ENCODE data around the gene MYOF. TPM values are rescaled to one million over a fixed set of nuclear protein-coding genes. Genes with fewer than 3 reads are reported as not detected.
A peak's percentile ranks its signal among the peaks of the same experiment; 100 is the strongest.

MYOF gene
- total and polyA plus RNA-seq, 2 of the 8 experiments (the other 6 are each of a cell fraction or from before 2014, with no cell fraction given): 0.98 to 2.3 TPM

DNA sequence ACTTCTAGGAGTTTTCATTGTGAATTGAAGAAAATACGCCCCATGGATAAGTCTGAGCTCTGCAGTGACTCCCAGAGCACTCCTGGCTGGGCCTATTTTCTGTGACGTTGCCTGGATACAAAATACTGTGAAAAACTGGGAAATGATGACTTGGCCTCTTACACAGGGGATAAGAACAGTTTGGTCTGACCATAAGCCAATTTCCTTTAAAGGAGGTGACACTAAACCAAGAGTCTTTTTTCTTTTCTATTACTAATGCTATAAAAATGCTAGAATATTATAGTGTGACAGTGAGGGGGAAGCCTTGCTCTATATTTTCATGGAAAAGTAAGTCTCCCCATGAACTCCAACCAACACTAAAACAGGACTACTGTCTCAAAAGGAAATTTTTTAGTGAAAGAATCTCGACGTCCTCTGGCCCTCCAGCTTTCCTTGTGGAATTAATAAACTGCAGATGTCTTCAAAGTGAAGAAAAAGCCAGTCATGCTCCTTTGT, 45.5 kb downstream of the MYOF start:
- H2BK120ac ChIP-seq (replicated peaks; ENCODE audit: low read depth, low read length): peak overlapping the region; percentile 18
- no peak overlapping the region for H3K56ac ChIP-seq (replicated peaks; ENCODE audit: insufficient read length, low read depth, low read length)
- H3K4me1 ChIP-seq (replicated peaks in 1 of 4; ENCODE audit: control insufficient read depth in 3 of 4, insufficient read depth in 4 of 4, low read length in 3 of 4): peaks cover 21 to 37% (median 34%) of the 10 kb centered on the region in 4 experiments
- H4K8ac ChIP-seq (ENCODE audit: extremely low read depth, insufficient read depth, low read length): no peak overlapping the region
- H4K5ac ChIP-seq (ENCODE audit: insufficient read length, low read depth, low read length): peak overlapping the region; percentile 75
- H2BK20ac ChIP-seq (ENCODE audit: low read length): no peak overlapping the region
- H3K14ac ChIP-seq (ENCODE audit: insufficient read length): no peak overlapping the region
- no peaks in the 10 kb centered on the region for H3K9me3 ChIP-seq (ENCODE audit: insufficient read depth in 2 of 2, low read depth in 1 of 2, low read length in 1 of 2)
- TF ChIP-seq, protein P1, sequence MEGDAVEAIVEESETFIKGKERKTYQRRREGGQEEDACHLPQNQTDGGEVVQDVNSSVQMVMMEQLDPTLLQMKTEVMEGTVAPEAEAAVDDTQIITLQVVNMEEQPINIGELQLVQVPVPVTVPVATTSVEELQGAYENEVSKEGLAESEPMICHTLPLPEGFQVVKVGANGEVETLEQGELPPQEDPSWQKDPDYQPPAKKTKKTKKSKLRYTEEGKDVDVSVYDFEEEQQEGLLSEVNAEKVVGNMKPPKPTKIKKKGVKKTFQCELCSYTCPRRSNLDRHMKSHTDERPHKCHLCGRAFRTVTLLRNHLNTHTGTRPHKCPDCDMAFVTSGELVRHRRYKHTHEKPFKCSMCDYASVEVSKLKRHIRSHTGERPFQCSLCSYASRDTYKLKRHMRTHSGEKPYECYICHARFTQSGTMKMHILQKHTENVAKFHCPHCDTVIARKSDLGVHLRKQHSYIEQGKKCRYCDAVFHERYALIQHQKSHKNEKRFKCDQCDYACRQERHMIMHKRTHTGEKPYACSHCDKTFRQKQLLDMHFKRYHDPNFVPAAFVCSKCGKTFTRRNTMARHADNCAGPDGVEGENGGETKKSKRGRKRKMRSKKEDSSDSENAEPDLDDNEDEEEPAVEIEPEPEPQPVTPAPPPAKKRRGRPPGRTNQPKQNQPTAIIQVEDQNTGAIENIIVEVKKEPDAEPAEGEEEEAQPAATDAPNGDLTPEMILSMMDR (IDR thresholded peaks at IDR 0.05; ENCODE audit: control extremely low read depth in 1 of 3, insufficient read depth in 1 of 3, low read depth in 1 of 3, low read length in 3 of 3): no peak
- no peak for TF ChIP-seq SAP30 (IDR thresholded peaks at IDR 0.05; ENCODE audit: insufficient read depth, insufficient replicate concordance, low read length)
- peak overlapping the region; percentile 61 for H3K27ac ChIP-seq (ENCODE audit: low read depth, low read length)
- CTCF ChIA-PET (ENCODE audit: partially characterized antibody): interaction anchor here (0.6 to 1.9 kb wide), 4 partner anchors 10 to 368 kb away, joined by 3 to 12 read pairs (median 4); partner anchors contain the start of gene MYOF
- DNase-seq (ENCODE audit: low read depth in 1 of 2, low spot score in 2 of 2): no peak
- H3K18ac ChIP-seq (ENCODE audit: extremely low read depth, low read length): no peak overlapping the region
- H4K91ac ChIP-seq (replicated peaks; ENCODE audit: insufficient read length, low read length): no peak overlapping the region
- H3K4me2 ChIP-seq (ENCODE audit: insufficient read depth in 1 of 2, low read depth in 2 of 2, low read length in 2 of 2): peak overlapping the region in 1 of 2 experiments; percentile 91; a peak in 1 of 4 replicates
- no peaks in the 10 kb centered on the region for H4K20me1 ChIP-seq (replicated peaks in 1 of 2; ENCODE audit: control insufficient read depth in 1 of 2, insufficient read depth in 2 of 2, low read length in 2 of 2)
- H2AK5ac ChIP-seq (ENCODE audit: low read depth, low read length): no peak overlapping the region
- POLR2A ChIA-PET (ENCODE audit: partially characterized antibody): interaction anchor here (0.7 to 3.9 kb wide), 10 partner anchors 9 to 1056 kb away, joined by 3 to 22 read pairs (median 4); no protein-coding TSS in a partner anchor
- H2AFZ ChIP-seq (ENCODE audit: low read length): no peak overlapping the region
- 56% methylated on average over 4 of the region's 4 CpGs; no CpG with 5 or more reads in 1 of the 2 experiments for WGBS, 2 experiments (ENCODE audit: extremely low coverage in 1 of 2, insufficient coverage in 1 of 2, insufficient read length in 1 of 2, insufficient replicate concordance in 2 of 2, low coverage in 1 of 2, low lambda C conversion rate in 2 of 2, missing lambda C conversion rate in 1 of 2)
- H3K36me3 ChIP-seq (ENCODE audit: control insufficient read depth in 2 of 4, insufficient read depth in 4 of 4, low read length in 3 of 4): no peaks in the 10 kb centered on the region
- no peaks in the 10 kb centered on the region for H3K79me2 ChIP-seq (ENCODE audit: control insufficient read depth in 1 of 2, insufficient read depth in 2 of 2, low read length in 2 of 2)
- H3K4ac ChIP-seq (replicated peaks; ENCODE audit: insufficient read length, low read depth, low read length): no peak overlapping the region
- no peaks in the 10 kb centered on the region for H3K27me3 ChIP-seq (replicated peaks in 1 of 4; ENCODE audit: control insufficient read depth in 3 of 4, extremely low read depth in 1 of 4, insufficient read depth in 3 of 4, low read length in 3 of 4)
- no peaks in the 10 kb centered on the region for H3K79me1 ChIP-seq (ENCODE audit: low read depth, low read length)
- H2BK5ac ChIP-seq (ENCODE audit: low read depth, low read length): peak overlapping the region; percentile 84; the same call in 1 of the 2 replicates
- peak overlapping the region in 1 of 4 experiments; percentile 69; a peak in 1 of 7 replicates for H3K9ac ChIP-seq (replicated peaks in 1 of 4; ENCODE audit: extremely low read depth in 1 of 4, low read depth in 3 of 4, low read length in 3 of 4)
- no peak overlapping the region for H3K23ac ChIP-seq (ENCODE audit: insufficient read length)
- no peak overlapping the region for H2BK15ac ChIP-seq (ENCODE audit: low read length)
- H3K4me3 ChIP-seq (ENCODE audit: extremely low read depth in 1 of 4, insufficient read depth in 2 of 4, low read depth in 3 of 4, low read length in 4 of 4): peak overlapping the region in 1 of 4 experiments; percentile 25; a peak in 1 of 8 replicates
- FAIRE-seq: no peak
- no peaks in the 10 kb centered on the region; the same call in 1 of the 2 replicates for H3K23me2 ChIP-seq (ENCODE audit: low read depth, low read length)
- H2BK12ac ChIP-seq (ENCODE audit: low read depth, low read length): no peak overlapping the region; the same call in 1 of the 2 replicates
